Endothelial cell of umbilical vein (primary cell): ENCODE measurements around the gene NKX3-2. TPM values are rescaled to one million over a fixed set of nuclear protein-coding genes. Genes with fewer than 3 reads are reported as not detected.

Source experiments
- BruUV-seq: library from RNA; stranded (reverse); fragments of 400-500 nt; replicated peaks from 2 replicates; lab custom pipeline; 2021; lab: Mats Ljungman, UMichigan
- CTCF ChIA-PET: fragments of 300-600, 350-600 bp; sonication (Branson Sonifier 250); formaldehyde crosslinking; loops from one replicate; lab custom pipeline; 2021; ENCODE audit warnings: antibody characterized with exemption, inconsistent platforms; lab: Charles Lee
- POLR2A ChIA-PET: fragments of 300-600, 350-600 bp; sonication (Branson Sonifier 250); formaldehyde crosslinking; loops from one replicate; lab custom pipeline; 2021; ENCODE audit warnings: antibody characterized with exemption, inconsistent platforms; lab: Charles Lee
- DNase-seq: peaks from one replicate; pipeline ENCODE4 v3.0.0-alpha.2; 2011; ENCODE audit warnings: low read depth, low spot score
- FAIRE-seq: peaks from 2 replicates; lab custom pipeline; 2011; peaks lifted over from hg19 to GRCh38; lab: Jason Lieb, UNC
- H2AFZ ChIP-seq: 2 replicates; pipeline ENCODE4 v1.6.0; 2012; ENCODE audit warnings: low read depth, low read length, control low read depth, inconsistent platforms
- H3K27ac ChIP-seq: 2 replicates; pipeline ENCODE4 v1.5.1; 2011; ENCODE audit warnings: low read depth, mild to moderate bottlenecking, control low read depth, low read length, moderate library complexity; ENCODE audit not compliant: insufficient read depth
- H3K27me3 ChIP-seq, 2 experiments: 2 replicates each; pipeline versions ENCODE4 v1.6.0 to v1.6.1; 2011; ENCODE audit warnings: low read length in 2 of 2, mixed read lengths in 1 of 2; ENCODE audit not compliant: control insufficient read depth in 2 of 2, insufficient read depth in 2 of 2
- H3K36me3 ChIP-seq, 2 experiments: 2 replicates in 1 of 2; 3 replicates in 1 of 2; pipeline ENCODE4 v1.5.1; 2011; ENCODE audit warnings: low read length in 2 of 2, mild to moderate bottlenecking in 1 of 2, moderate library complexity in 1 of 2; ENCODE audit not compliant: control insufficient read depth in 2 of 2, insufficient read depth in 2 of 2; ENCODE audit errors: extremely low read depth in 1 of 2
- H3K4me1 ChIP-seq: 3 replicates; pipeline ENCODE4 v1.5.1; 2011; ENCODE audit warnings: mild to moderate bottlenecking, low read length; ENCODE audit not compliant: control insufficient read depth, insufficient read depth; ENCODE audit errors: extremely low read depth
- H3K4me2 ChIP-seq: 2 replicates; pipeline ENCODE4 v1.6.1; 2011; ENCODE audit warnings: low read length, control low read depth, mixed read lengths; ENCODE audit not compliant: insufficient read depth
- H3K4me3 ChIP-seq, 3 experiments: fragments of 200-600 bp in 1 of 3; sonication (generic), shearing (Covaris generic) in 1 of 3; replicated peaks in 1 of 3; 2 replicates each; pipeline ENCODE4 v1.5.1; 2011 to 2016; ENCODE audit warnings: control low read depth in 3 of 3, low read length in 3 of 3, mild to moderate bottlenecking in 2 of 3, inconsistent platforms in 1 of 3, low read depth in 1 of 3, moderate library complexity in 1 of 3; ENCODE audit not compliant: insufficient read depth in 1 of 3
- H3K79me2 ChIP-seq: 2 replicates; pipeline ENCODE4 v1.6.0; 2012; ENCODE audit warnings: low read length, inconsistent platforms; ENCODE audit not compliant: control insufficient read depth, insufficient read depth
- H3K9ac ChIP-seq: replicated peaks from 2 replicates; pipeline ENCODE3; 2011; ENCODE audit warnings: low read length, control low read depth; ENCODE audit not compliant: insufficient read depth; ENCODE audit errors: extremely low read depth
- H3K9me1 ChIP-seq: replicated peaks from 3 replicates; pipeline ENCODE4 v1.6.0; 2011; ENCODE audit warnings: mild to moderate bottlenecking, low read length; ENCODE audit not compliant: control insufficient read depth, insufficient read depth; ENCODE audit errors: extremely low read depth
- H3K9me3 ChIP-seq: replicated peaks from 2 replicates; pipeline ENCODE4 v1.5.1; 2012; ENCODE audit warnings: low read length, inconsistent platforms; ENCODE audit not compliant: control insufficient read depth, insufficient read depth
- H4K20me1 ChIP-seq: replicated peaks from 2 replicates; pipeline ENCODE3; 2011; ENCODE audit warnings: mild to moderate bottlenecking, low read length; ENCODE audit not compliant: control insufficient read depth, insufficient read depth; ENCODE audit errors: extremely low read depth
- CTCF ChIP-seq, 2 donors: IDR thresholded peaks; 1 replicate in 1 of 2; 2 replicates in 1 of 2; pipeline ENCODE4 v1.5.1; 2011; ENCODE audit warnings: low read length in 2 of 2, mild to moderate bottlenecking in 2 of 2, moderate library complexity in 2 of 2, control low read depth in 1 of 2, inconsistent platforms in 1 of 2, low read depth in 1 of 2; ENCODE audit not compliant: insufficient read depth in 1 of 2; ENCODE audit errors: extremely low read depth in 1 of 2
- EZH2 ChIP-seq: IDR thresholded peaks from 2 replicates; pipeline ENCODE4 v1.6.1; 2012; ENCODE audit warnings: borderline replicate concordance, low read depth, mild to moderate bottlenecking, moderate library complexity, low read length, inconsistent platforms; ENCODE audit not compliant: severe bottlenecking
- FOS ChIP-seq: IDR thresholded peaks from 2 replicates; pipeline ENCODE4 v1.6.1; 2011; ENCODE audit warnings: mild to moderate bottlenecking, low read length, moderate library complexity, borderline replicate concordance; ENCODE audit not compliant: insufficient read depth
- GATA2 ChIP-seq: IDR thresholded peaks from 2 replicates; pipeline ENCODE4 v1.7.0; 2011; ENCODE audit warnings: low read depth, mild to moderate bottlenecking, moderate library complexity, mixed read lengths, low read length; ENCODE audit not compliant: insufficient read length, insufficient read depth
- JUN ChIP-seq: IDR thresholded peaks from 2 replicates; pipeline ENCODE4 v1.6.1; 2011; ENCODE audit warnings: borderline replicate concordance, low read depth; ENCODE audit not compliant: insufficient read length, insufficient read depth
- MAX ChIP-seq: IDR thresholded peaks from 2 replicates; pipeline ENCODE4 v1.6.1; 2011; ENCODE audit not compliant: insufficient read depth, insufficient read length
- MYC ChIP-seq: IDR thresholded peaks from one replicate; pipeline ENCODE4 v1.6.1; 2011; ENCODE audit warnings: mild to moderate bottlenecking, low read depth, low read length
- POLR2A ChIP-seq: IDR thresholded peaks from 2 replicates; pipeline ENCODE4 v1.6.1; 2012; ENCODE audit warnings: low read depth, mild to moderate bottlenecking, control low read depth, low read length
- POLR2AphosphoS5 ChIP-seq: IDR thresholded peaks from 2 replicates; pipeline ENCODE4 v1.6.1; 2012; ENCODE audit warnings: low read depth, mild to moderate bottlenecking, control low read depth, low read length, moderate library complexity; ENCODE audit not compliant: insufficient read depth
- dilution Hi-C: fragments of 300-500 bp; cut with MboI; formaldehyde crosslinking; loops from one replicate; pipeline ENCODE4 v1.15.0; 2019; ENCODE audit warnings: low sequenced_read_pairs; ENCODE audit not compliant: extremely low pct_ligation_motif_present
- intact Hi-C: fragments of 100-400 bp; cut with micrococcal nuclease; formaldehyde crosslinking; loops from one replicate; pipeline ENCODE4 v1.10.0; 2022
- polyA plus RNA-seq, 4 experiments: library from polyadenylated mRNA; depleted of rRNA in 3 of 4; stranded (reverse) in 3 of 4; unstranded in 1 of 4; fragments of >200 nt; gene quantifications; 2 replicates each; pipeline versions ENCODE4 v1.2.1 to v1.2.3, GENCODE V29; 2011 to 2012; ENCODE audit warnings: missing spikeins in 1 of 4
- total RNA-seq: library from RNA; stranded (reverse); gene quantifications from 2 replicates; pipeline ENCODE4 v1.2.3, GENCODE V29; 2021

NKX3-2 gene
- total and polyA plus RNA-seq, 2 donors (not counting 3 experiments of a cell fraction or from before 2014, with no cell fraction given) = not detected

GRCh38 chr4:13528821-13529127 is 15.5 kb downstream of the NKX3-2 start:
- Histone ChIP-seq H3K79me2 (no peaks in the 10 kb centered on the region), H3K36me3 (no peaks in the 10 kb centered on the region), H3K9me1 (no peaks in the 10 kb centered on the region), H3K27ac (no peak overlapping the region), H3K4me2 (no peak overlapping the region), H2AFZ (no peak overlapping the region), H3K9ac (no peak overlapping the region), H3K27me3 (peaks cover 96 to 97% of the 10 kb centered on the region in 2 experiments), H3K4me3 (no peak overlapping the region), H3K4me1 (no peaks in the 10 kb centered on the region), H3K9me3 (peaks cover 7% of the 10 kb centered on the region), H4K20me1 (no peaks in the 10 kb centered on the region)
- CTCF ChIA-PET = interaction anchor here (0.8 kb wide), 1 partner anchor 19 kb away, joined by 3 read pairs; no protein-coding TSS in a partner anchor
- intact Hi-C loops (no loop called here), dilution Hi-C loops (no loop called here)
- FAIRE-seq (no peak), DNase-seq (no peak)
- BruUV-seq = no TSS peak
- POLR2A ChIA-PET = no interaction called here
- TF ChIP-seq CTCF (IDR thresholded peaks at IDR 0.05; ENCODE audit: extremely low read depth in 1 of 2, insufficient read depth in 1 of 2, low read depth in 1 of 2, low read length in 2 of 2) = no peak
- TF ChIP-seq MAX = no peak
- TF ChIP-seq POLR2A = no peak
- no peak for TF ChIP-seq GATA2
- TF ChIP-seq EZH2 = no peak
- TF ChIP-seq MYC = no peak
- TF ChIP-seq FOS = no peak
- TF ChIP-seq JUN = no peak
- TF ChIP-seq POLR2AphosphoS5 = no peak
